AG09309 (cell line): Measurements from ENCODE around the gene TBC1D3I.
"Not testable (repeated sequence)": the region's sequence is repeated elsewhere in the genome, so short reads cannot be mapped to it uniquely, and the experiment has no call there.

ENCODE experiments used
- DNase-seq: peaks from one replicate; pipeline ENCODE4 v3.0.0-alpha.2; 2010; ENCODE audit warnings: low read depth
- H3K4me3 ChIP-seq: 2 replicates; pipeline ENCODE4 v1.5.1; 2011; ENCODE audit warnings: mild to moderate bottlenecking, low read depth, low read length, moderate library complexity; ENCODE audit not compliant: control insufficient read depth
- TF ChIP-seq, protein P1 (sequence below): IDR thresholded peaks from 2 replicates; pipeline ENCODE4 v1.5.1; 2011; ENCODE audit warnings: mild to moderate bottlenecking, low read depth, low read length, inconsistent platforms; ENCODE audit not compliant: insufficient read depth, control insufficient read depth; ENCODE audit errors: missing control alignments

The TBC1D3I gene

DNA sequence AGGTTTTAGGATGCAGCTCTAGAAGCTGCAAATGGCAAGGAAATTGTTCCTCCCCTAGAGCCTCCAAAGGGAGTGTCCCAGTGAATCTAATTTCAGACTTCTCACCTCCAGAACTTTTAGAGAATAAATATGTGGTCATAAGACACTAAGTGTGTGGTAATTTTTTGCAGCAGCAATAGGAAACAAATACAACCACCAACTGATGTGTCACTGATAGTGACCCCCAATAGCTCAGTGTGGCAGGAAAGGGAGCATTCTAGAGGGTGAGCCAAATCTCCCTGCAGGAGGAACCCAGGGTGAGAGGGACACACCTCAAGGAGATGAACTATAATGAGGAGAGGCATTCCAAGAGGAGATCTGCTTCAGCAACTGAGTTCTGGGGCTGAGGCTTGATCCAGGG, 49.5 kb downstream of the TBC1D3I start:
- TF ChIP-seq, protein P1, sequence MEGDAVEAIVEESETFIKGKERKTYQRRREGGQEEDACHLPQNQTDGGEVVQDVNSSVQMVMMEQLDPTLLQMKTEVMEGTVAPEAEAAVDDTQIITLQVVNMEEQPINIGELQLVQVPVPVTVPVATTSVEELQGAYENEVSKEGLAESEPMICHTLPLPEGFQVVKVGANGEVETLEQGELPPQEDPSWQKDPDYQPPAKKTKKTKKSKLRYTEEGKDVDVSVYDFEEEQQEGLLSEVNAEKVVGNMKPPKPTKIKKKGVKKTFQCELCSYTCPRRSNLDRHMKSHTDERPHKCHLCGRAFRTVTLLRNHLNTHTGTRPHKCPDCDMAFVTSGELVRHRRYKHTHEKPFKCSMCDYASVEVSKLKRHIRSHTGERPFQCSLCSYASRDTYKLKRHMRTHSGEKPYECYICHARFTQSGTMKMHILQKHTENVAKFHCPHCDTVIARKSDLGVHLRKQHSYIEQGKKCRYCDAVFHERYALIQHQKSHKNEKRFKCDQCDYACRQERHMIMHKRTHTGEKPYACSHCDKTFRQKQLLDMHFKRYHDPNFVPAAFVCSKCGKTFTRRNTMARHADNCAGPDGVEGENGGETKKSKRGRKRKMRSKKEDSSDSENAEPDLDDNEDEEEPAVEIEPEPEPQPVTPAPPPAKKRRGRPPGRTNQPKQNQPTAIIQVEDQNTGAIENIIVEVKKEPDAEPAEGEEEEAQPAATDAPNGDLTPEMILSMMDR, result no peak
- no peak overlapping the region for H3K4me3 ChIP-seq
- no peak for DNase-seq

- TF ChIP-seq, protein P1, result no peak
- H3K4me3 ChIP-seq, result no peak overlapping the region
- no peak for DNase-seq
Measured at GRCh38 chr17:36213695-36214094, 50.7 kb downstream of the TBC1D3I start.

GRCh38 chr17:36212966-36213365, 51.4 kb downstream of the TBC1D3I start:
- TF ChIP-seq, protein P1, result no peak
- no peak overlapping the region for H3K4me3 ChIP-seq
- DNase-seq, result no peak

- no peak for DNase-seq
- H3K4me3 ChIP-seq, result no peak overlapping the region
- TF ChIP-seq, protein P1, result no peak
Measured at GRCh38 chr17:36212272-36212605, 52.1 kb downstream of the TBC1D3I start.

DNA sequence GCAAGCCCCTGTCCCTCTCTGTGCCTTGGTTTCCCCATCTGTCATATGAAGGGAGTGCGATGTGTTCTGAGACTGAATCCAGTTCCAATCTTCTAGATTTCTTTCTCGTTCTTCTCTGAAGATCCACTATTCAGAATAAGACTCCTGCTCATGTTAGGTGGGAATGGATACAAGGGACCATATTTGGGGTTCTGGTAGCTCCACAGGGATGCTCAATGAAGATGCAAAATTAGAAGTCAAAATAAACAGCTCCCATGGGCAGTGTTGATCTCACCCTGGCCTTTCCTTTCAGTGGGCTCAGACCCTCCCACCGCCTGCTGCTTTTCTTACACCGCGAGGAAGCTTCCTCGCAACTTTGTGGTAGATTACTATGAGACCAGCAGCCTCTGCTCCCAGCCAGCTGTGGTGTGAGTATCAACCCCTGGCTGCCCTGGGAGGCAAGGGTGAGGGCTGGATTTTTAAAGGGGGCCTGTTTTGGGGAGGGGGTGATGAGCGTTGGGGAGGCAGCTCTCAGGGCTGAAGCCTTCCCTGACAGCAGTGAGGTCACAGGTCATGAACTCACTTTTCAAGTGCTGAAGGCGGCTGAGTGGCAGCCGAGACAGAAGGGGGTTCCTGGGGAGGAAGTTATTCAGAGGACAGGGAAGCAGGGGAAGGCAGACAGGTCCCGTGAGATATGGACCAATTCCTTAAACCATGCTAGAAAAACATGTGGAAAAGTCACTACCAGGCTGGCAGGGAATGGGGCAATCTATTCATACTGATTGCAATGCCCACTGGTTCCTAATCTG, 52.7 kb downstream of the TBC1D3I start:
- H3K4me3 ChIP-seq, DNase-seq: not testable (repeated sequence)

GRCh38 chr17:36210439-36211211, 53.7 kb downstream of the TBC1D3I start, which contains the start of gene CCL4L2:
CCL4L2 (plus strand) TSS chr17:36211063.
- not testable (repeated sequence) for DNase-seq

GRCh38 chr17:36209575-36209974, 54.8 kb downstream of the TBC1D3I start:
- TF ChIP-seq, protein P1, result no peak
- DNase-seq, result no peak
- no peak overlapping the region for H3K4me3 ChIP-seq

More at GRCh38 chr17:36210439-36211211, 53.7 kb downstream of the TBC1D3I start, which contains the start of gene CCL4L2:
- not testable (repeated sequence) for H3K4me3 ChIP-seq

DNA sequence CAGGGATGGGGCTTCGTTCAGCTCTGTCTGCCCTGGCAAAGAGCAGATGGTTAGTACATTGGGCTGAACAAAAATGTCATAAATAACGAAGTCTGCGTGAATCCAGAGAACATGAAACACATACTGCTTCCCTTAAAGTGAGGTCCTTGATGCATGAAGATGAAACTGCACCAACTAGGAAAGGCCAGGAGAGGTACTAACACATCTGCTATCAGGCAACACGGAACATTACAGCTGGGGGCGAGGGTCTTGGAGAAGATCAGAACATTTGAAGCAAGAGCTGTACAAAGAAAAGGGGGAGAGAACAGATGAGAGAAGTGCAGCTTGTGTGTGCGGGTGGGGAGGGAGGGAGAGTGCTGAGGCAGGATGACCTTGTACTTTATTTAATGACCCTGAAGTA, 57.0 kb downstream of the TBC1D3I start:
- H3K4me3 ChIP-seq, DNase-seq: not testable (repeated sequence)

DNA sequence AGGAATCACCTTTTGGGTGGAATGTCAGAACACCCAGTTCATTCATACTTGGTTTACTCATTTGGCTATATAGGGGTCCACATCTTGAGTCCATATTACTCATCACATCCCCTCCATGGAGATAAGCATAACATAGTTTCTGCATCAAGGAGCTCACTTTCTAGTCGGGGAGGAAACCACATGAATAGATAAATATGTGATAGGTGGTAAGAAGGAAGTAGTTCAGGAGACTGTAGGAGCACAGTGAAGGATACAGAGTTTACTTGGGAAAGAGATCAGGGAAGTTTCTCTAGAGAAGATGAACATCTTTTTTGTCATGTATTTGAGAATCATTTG, 57.9 kb downstream of the TBC1D3I start:
- DNase-seq, H3K4me3 ChIP-seq: not testable (repeated sequence)
